T-helper 1 cell (primary cell): ENCODE results near the gene KMT2B.
A peak's percentile ranks its signal among the peaks of the same experiment; 100 is the strongest.
"Not testable (repeated sequence)": the region's sequence is repeated elsewhere in the genome, so short reads cannot be mapped to it uniquely, and the experiment has no call there.

ENCODE experiments used
- DNase-seq, 5 donors: peaks; one replicate each; pipeline ENCODE4 v3.0.0-alpha.2; 2012 to 2020
- total RNA-seq, 4 donors: gene quantifications; one replicate each; lab custom pipeline; 2026; lab: John Stamatoyannopoulos, UW

Gene KMT2B, protein sequence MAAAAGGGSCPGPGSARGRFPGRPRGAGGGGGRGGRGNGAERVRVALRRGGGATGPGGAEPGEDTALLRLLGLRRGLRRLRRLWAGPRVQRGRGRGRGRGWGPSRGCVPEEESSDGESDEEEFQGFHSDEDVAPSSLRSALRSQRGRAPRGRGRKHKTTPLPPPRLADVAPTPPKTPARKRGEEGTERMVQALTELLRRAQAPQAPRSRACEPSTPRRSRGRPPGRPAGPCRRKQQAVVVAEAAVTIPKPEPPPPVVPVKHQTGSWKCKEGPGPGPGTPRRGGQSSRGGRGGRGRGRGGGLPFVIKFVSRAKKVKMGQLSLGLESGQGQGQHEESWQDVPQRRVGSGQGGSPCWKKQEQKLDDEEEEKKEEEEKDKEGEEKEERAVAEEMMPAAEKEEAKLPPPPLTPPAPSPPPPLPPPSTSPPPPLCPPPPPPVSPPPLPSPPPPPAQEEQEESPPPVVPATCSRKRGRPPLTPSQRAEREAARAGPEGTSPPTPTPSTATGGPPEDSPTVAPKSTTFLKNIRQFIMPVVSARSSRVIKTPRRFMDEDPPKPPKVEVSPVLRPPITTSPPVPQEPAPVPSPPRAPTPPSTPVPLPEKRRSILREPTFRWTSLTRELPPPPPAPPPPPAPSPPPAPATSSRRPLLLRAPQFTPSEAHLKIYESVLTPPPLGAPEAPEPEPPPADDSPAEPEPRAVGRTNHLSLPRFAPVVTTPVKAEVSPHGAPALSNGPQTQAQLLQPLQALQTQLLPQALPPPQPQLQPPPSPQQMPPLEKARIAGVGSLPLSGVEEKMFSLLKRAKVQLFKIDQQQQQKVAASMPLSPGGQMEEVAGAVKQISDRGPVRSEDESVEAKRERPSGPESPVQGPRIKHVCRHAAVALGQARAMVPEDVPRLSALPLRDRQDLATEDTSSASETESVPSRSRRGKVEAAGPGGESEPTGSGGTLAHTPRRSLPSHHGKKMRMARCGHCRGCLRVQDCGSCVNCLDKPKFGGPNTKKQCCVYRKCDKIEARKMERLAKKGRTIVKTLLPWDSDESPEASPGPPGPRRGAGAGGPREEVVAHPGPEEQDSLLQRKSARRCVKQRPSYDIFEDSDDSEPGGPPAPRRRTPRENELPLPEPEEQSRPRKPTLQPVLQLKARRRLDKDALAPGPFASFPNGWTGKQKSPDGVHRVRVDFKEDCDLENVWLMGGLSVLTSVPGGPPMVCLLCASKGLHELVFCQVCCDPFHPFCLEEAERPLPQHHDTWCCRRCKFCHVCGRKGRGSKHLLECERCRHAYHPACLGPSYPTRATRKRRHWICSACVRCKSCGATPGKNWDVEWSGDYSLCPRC (N-terminal part only)
- 91.8 to 111 (median 105) reads per million in 4 donors for total RNA-seq

DNA sequence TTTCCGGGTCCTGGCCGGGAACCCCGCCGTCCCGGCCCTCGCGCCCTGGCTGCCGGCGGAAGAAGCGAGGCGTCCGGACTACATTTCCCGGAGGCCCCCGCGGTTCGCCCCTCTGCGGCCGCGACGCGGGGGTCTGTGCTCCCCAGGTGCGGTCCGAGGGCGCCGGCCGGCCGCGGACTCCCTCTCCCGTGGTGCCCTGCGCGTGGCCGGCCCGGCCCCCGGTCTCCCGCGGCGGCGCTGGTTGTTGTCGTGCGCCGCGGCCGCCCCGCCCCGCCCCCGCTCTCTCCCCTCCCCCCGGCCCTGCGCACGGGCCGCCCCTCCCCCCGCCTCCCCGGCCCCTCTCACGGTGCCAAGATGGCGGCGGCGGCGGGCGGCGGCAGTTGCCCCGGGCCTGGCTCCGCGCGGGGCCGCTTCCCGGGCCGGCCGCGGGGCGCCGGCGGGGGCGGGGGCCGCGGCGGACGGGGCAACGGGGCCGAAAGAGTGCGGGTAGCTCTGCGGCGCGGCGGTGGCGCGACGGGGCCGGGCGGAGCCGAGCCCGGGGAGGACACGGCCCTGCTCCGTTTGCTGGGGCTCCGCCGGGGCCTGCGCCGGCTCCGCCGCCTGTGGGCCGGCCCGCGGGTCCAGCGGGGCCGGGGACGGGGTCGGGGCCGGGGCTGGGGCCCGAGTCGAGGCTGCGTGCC, at the start of gene KMT2B:
Gene KMT2B, plus strand, starts transcription at position 339 of the 680 bp plus-strand sequence. Its CDS starts 16 bp downstream, at position 355.
- no peak for DNase-seq

DNA sequence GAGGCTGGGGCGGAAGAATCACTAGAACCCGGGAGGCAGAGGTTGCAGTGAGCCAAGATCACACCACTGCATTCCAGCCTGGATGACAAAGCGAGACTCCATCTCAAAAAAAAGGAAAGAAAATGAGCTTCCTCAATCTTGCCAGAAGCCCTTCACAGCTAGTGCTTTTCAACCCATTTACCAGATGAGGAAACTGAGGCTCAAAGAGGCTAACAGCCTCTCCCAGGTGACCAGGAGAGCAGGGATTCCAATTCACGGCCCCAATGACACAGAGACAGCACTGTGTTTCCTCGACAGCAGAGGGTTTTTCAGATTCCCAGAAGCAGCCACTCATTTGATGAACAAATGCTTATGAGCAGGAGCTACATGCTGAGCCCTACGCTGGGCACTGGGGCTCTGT, 48.2 kb upstream of the KMT2B start:
- no peak for DNase-seq

DNA sequence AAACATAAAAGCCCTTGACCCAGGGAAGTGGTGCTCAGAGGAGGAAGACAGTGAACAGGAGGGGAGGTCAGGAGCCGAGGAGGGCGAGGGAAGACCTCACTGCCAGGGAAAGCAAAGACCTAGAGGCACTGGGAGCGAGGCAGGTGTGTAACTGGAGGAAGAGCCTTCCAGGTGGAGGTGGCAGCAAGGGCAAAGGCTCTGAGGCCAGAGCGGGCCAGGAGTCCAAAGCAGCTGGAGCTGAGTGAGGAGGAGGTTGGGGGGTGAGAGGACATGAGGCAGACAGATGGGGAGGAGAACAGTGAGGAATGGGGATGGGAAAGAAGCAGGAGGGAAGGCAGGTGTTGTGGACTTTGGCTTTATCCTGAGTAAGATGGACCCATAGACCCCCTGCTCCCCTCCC, 47.8 kb upstream of the KMT2B start:
- DNase-seq = no peak

DNA sequence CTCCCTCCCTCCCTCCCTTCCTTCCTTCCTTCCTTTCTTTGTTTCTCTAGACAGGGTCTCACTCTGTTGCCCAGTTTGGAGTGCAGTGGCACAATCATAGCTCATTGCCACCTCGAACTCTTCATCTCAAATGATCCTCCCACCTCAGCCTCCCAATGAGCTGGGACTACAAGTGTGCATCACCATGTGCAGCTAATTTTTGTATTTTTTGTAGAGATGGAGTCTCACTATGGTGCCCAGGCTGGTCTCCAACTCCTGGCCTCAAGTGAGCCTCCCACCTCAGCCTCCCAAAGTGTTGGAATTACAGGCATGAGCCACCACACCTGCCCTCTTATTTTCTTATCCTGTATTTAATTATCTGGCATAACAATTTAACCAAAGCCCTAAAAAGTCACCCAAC, 47.1 kb upstream of the KMT2B start:
- no peak for DNase-seq

DNA sequence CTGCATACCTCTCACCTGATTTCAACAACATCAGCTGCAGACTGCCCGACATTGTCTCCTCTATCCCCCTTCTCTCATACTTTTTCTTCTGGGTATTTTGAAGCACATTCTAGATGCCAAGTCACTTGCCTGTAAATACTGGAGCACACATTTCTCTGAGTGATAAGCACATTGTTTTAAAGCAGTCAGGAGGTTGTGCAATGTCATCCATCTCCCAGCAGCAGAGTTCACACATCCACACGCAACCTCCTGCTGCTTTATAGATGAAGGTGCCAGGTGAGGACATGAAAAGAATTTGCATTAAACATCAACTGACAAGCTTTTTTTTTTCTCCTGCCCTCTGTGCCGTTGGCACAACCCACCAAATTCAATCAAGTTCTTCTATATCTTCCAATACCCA, 46.0 kb upstream of the KMT2B start:
- DNase-seq = no peak

DNA sequence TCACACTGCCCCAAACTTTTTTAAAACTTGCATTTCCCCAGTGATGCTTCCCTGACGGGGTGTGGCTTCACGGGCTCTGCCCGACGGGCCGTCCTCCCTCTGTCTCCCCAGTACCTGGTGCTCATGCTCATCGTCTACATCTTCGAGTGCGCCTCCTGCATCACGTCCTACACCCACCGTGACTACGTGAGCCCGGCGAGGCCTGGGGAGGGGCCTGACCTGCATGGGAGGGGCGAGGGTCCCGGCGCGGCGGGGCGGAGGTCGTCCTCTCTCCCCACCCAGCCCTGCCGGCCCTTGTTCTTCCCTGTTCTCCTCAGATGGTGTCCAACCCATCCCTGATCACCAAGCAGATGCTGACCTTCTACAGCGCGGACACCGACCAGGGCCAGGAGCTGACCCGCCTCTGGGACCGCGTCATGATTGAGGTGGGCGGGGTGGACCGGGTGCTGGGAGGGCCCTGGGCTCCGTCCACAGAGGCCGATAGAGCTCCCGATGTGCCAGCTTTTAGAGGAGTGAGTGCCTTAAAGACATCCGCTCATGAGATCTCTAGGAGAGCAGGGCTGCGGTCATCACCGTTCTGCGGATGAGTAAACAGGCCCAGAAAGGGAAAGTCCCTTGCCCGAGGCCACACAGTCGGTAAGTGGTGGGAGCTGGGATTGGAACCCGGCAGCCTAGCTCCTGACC, 44.5 kb upstream of the KMT2B start:
- peak in 3 of 5 donors; percentile 5 to 74 (median 14) for DNase-seq

DNA sequence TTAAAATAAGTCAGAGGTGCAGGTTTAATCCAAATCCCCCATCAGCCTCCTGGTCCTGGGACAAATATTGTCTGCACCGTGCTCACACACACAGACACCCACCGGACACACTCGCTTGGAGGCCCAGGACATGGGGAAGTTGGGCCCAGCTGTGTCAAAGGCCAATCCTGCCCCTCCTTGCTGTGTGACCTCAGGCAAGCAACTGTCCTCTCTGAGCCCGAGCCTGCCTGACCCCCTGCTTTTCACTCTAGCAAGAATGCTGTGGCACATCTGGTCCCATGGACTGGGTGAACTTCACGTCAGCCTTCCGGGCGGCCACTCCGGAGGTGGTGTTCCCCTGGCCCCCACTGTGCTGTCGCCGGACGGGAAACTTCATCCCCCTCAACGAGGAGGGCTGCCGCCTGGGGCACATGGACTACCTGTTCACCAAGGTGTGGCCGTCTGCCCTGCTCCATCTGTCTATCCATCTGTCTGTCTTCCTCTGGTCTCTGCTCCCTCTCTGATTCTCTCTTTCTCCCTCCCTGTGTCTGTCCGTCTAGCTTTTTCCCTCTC, 42.1 kb upstream of the KMT2B start:
- DNase-seq = no peak

DNA sequence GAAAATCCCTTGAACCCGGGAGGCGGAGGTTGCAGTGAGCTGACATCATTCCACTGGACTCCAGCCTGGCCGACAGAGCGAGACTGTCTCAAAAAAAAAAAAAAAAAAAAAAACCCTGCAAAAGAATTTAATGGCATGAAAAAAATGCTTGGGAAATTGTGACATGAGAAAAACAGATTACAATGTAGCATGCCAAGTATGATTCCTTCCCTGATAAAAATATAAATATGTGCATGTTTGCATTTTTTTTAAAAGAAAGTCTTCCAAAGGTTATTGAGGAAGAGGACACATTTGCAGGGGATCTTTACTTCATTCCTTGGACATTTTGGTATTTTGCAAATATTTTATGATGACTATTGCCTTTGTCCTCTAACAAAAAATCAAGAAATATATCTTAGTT, 28.0 kb upstream of the KMT2B start:
- DNase-seq = no peak

DNA sequence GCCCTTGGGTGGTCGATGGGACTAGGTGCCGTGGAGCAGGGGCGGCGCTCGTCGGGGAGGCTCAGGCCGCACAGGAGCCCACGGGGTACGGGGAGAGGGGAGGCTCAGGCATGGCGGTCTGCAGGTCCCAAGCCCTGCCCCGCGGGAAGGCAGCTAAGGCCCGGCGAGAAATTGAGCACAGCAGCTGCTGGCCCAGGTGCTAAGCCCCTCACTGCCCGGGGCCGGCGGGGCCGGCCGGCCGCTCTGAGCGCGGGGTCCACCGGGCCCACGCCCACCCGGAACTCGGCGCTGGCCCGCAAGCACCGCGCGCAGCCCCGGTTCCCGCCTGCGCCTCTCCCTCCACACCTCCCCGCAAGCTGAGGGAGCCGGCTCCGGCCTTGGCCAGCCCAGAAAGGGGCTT, 26.7 kb upstream of the KMT2B start:
- DNase-seq = not testable (repeated sequence)

DNA sequence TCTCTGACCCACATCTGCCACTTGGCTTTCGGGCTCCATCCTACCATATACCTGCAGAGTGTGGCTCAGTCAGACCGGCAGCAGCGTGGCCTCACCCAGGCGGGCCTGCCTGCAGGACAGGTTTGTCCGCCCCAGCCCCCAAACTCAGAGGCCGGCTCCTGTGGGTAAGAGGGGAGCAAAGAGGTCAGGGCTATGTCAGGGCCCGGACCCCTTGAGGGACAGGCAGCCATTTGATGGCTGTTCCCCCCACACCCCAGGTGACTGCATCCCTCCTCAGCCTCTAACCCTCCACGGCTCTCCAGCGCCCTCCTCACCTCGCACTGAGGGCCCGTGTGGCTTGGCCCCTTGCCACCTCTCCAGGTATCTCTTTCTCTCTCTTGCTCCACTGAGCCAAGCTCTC, 25.8 kb upstream of the KMT2B start:
- DNase-seq = no peak

DNA sequence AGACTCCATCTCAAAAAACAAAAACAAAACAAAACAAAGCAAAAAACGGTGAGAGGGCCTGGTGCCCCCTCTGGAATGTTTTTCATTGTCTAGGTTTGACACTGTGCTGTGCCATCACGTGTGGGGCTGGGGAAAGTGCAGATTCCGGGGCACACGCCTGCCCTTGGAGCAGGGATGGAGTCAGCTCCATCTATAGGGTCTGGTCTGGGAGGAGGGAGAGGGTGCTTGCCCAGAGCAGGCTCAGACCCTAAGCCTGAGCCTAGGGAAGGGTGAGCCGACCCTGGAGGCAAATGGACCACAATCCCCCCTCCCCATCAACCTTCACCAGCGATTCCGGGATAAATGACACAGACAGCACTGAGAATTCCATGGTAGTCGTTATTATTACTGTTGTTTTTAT, 24.4 kb upstream of the KMT2B start:
- DNase-seq = no peak

DNA sequence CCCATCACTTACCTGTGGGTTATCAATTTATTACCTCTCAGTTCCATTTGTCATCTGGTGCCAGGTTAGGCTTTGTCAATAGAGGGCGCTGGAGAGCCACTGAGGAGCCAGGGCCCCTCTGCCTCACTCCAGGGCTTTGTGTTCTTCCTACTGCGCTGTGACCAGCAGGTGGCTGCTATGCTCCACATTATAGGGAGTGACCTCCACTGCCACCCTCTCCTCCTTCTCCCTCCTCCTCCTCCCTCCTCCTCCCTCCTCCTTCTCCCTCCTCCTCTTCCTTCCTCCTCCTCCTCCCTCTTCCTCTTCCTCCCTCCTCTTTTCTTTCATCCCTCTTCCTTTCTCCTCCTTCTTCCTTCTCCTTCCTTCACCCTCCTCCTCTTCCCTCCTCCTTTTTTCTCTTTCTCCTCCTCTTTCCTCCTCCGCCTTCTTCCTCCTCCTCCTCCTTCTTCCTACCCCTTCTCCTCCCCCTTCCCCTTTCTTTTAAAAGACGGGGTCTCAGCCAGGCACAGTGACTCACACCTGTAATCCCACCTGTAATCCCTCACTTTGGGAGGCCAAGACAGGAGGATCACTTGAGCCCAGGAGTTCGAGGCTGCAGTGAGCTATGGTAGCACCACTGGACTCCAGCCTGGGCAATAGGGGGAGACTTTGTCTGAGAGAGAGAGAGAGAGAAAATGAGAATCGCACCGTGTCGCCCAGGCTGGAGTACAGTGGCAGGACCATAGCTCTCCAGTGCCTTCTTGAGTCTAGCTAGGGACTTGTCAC, 23.8 kb upstream of the KMT2B start:
- DNase-seq = peak; percentile 74 to 90 (median 87)

DNA sequence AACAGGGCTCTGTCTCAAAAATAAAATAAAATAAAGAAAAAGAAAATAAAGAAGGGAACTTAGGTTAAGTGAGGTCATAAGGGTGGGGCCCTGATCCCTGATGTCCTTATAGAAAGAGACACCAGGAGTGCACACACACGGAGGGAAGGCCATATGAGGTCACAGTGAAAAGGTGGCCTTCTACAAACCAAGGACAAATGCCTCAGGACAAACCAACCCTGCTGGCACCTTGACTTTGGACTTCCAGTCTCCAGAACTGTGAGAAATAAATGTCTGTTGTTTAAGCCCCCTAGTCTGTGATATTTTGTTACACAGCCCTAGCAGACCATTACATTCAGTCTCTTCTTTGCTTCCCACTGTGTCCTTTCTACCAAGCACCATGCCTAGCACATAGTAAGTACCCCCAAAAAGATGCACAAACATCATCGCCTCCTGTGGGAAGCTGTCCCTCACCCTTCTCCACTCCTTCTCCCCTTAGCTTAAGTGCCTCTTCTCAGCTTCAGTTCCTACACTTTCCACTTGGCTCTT, 21.8 kb upstream of the KMT2B start:
- DNase-seq = no peak

DNA sequence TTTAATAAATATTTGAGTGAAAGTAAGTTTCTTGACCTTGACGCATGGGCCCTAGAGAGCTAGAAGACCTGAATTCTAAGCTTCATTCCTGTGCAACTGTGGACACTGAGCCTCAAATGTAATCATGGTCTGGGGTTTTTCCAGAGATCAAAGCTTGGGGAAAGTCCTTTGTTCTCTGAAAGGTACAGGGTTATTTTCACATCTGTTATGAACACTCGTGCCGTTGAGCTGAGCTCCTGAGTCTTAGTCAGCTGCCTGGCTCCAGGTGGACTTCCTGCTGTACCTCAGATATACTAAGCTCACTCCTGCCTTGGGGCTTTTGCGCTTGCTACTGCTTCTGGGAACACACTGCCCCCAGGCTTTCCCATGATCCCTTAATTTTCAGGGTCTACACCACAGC, 21.0 kb upstream of the KMT2B start:
- DNase-seq = peak in 1 of 5 donors; percentile 30

DNA sequence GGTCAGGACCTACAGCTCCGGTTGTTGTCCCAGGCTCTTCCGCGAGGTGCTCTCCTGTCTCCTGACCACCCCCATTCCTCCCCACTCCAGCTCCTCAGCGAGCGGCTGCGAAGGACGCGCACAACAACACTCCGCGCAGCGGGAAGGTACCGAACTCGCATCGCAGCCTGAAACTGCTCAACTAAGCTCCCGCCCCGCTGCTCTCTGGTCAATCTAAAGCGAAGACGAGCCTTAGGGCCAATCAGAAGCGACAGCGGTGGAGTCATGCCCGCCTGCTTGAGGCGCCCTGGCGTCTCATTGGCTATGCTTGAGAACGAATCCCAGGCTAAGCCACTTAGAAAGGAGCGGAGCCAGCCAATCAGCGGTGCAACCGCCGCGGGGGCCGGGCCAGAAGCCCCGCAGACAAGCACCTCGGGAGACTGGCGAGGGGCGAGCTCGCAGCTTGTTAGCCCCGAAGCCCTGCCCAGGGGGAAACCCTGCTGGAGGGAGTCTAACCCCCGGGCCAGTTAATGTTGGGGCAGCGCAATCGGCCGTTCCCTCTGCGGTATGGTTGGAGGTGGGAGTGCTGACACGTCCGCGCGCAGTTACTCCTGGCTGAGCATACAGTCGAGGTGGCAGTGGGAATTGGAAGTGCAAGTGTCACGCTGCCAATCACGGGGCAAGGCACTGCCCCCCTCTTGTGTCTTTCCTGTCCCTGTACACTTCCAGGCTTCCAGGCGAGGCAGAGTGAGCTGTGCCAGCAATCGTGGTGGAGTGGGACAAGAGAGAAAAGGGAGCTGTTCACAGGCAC, 15.4 kb upstream of the KMT2B start:
- DNase-seq = peak; percentile 85 to 98 (median 90)

DNA sequence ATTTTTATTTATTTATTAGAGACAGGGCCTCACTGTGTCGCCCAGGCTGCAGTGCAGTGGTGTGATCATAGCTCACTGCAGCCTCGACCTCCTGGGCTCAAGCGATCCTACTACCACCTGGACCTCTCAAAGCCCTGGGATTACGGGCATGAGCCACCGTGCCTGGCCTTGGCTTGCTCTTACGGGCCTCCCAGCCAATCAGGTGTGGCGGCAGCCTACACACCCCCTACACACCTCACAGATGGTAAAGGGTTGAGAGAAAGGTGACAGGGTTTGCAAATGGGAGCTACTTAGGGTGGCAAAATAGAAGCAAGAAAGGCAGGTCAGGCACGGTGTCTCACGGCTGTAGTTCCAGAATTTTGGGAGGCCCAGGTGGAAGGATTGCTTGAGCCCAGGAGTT, 14.5 kb upstream of the KMT2B start:
- DNase-seq = no peak

DNA sequence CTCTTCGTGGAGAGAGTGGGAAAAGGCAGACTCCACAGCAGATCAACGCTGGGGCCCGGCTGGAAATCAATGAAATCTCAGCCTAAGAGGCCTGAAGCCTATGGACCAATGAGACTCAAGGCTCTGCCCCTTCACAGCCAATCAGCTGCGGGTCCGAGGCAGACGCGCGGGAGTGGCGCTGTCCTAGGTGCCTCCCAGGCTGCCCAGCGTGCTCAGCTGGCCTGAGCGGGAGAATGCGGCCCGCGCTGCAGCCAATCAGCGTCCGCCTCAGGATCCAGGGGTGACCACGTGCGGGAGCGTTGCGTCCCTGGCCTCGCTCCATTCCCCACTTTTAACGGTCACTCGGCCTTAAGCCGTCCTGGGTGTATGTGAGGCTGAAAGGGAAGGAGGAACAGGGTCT, 13.6 kb upstream of the KMT2B start, which contains the start of gene ZBTB32:
Gene ZBTB32, plus strand, starts transcription at position 341 of the 400 bp plus-strand sequence. CDS start 10,069 bp downstream, outside the sequence.
- no peak for DNase-seq

DNA sequence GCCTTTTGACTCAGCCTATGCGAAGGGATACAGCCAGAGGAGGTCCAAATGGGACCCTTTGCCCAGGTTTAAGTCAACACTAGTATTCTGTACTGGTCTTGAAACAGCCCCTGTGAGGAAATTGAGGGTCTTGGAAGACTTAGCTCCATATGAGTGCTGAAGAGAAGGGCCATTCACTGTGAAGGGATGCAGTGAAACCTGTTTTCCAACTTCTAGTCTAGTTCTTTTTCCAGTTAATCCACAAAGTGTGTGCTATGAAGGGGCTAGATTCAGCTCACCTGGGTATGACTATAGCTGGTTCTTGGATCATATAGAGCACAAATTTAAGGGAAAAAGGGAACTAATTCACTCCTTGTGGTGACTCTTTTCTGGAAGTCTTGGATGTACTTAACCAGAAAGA, 9.4 kb upstream of the KMT2B start:
- no peak for DNase-seq
